ENCODE data around the gene SPECC1L.

DNA sequence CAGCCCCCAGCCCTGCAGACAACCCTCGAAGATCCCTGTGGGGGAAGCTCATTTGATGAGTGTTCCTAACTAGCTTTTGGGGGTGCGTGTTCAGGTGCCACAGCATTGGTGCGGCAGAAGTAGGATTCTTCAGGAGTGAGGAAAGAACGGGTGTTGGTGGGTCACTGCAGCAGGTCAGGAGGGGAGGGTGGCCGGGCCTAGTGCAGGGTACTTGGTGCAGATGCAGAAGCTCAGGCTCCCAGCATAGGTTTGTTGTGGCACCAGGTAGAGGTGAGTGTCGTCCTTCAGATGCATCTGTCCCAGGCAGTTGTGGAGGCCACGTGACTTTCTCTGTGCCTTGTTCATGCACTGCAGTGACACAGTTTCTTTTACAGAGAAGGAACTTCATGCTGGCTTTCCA is 141.6 kb downstream of the SPECC1L start:
- no peak for TF ChIP-seq EZH2 (IDR thresholded peaks at IDR 0.05; ENCODE audit: borderline replicate concordance, low read depth, low read length, severe bottlenecking)
- TF ChIP-seq, protein P1, sequence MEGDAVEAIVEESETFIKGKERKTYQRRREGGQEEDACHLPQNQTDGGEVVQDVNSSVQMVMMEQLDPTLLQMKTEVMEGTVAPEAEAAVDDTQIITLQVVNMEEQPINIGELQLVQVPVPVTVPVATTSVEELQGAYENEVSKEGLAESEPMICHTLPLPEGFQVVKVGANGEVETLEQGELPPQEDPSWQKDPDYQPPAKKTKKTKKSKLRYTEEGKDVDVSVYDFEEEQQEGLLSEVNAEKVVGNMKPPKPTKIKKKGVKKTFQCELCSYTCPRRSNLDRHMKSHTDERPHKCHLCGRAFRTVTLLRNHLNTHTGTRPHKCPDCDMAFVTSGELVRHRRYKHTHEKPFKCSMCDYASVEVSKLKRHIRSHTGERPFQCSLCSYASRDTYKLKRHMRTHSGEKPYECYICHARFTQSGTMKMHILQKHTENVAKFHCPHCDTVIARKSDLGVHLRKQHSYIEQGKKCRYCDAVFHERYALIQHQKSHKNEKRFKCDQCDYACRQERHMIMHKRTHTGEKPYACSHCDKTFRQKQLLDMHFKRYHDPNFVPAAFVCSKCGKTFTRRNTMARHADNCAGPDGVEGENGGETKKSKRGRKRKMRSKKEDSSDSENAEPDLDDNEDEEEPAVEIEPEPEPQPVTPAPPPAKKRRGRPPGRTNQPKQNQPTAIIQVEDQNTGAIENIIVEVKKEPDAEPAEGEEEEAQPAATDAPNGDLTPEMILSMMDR (IDR thresholded peaks at IDR 0.05; ENCODE audit: borderline replicate concordance, extremely low read depth, low read length, poor library complexity, severe bottlenecking): no peak
